HepG2 (cell line): Measurements from ENCODE around the gene AKR1E2. TPM values are rescaled to one million over a fixed set of nuclear protein-coding genes. Genes with fewer than 3 reads are reported as not detected.

ENCODE experiments used
- ATAC-seq: fragments of 200-7000 bp; cut with Tn5 transposase; 3 replicates; pipeline ENCODE4 v1.9.1; 2020; ENCODE audit warnings: mild to moderate bottlenecking, moderate library complexity
- BruUV-seq: library from RNA; stranded (reverse); fragments of 400-500 nt; replicated peaks from 2 replicates; lab custom pipeline; 2021; lab: Mats Ljungman, UMichigan
- CTCF ChIA-PET: fragments of 300-600 bp; formaldehyde crosslinking; extraction: SDS; loops from one replicate; lab custom pipeline; 2021; ENCODE audit warnings: low total read pairs, inconsistent platforms, low intra/inter-chr PET ratio; lab: Yijun Ruan, JAX
- POLR2A ChIA-PET: fragments of 350-600 bp; sonication (Branson Sonifier 250); formaldehyde crosslinking; loops from one replicate; lab custom pipeline; 2020; ENCODE audit warnings: antibody characterized with exemption, inconsistent platforms; lab: Yijun Ruan, JAX
- DNase-seq: peaks from one replicate; pipeline ENCODE4 v3.0.0-alpha.2; 2015; ENCODE audit warnings: low spot score
- FAIRE-seq: peaks from 3 replicates; lab custom pipeline; 2011; peaks lifted over from hg19 to GRCh38; lab: Jason Lieb, UNC
- H2AFZ ChIP-seq: one replicate; pipeline ENCODE4 v1.6.1; 2011; ENCODE audit warnings: low read length, inconsistent platforms
- H3K27ac ChIP-seq: fragments of 300-600 bp; 3 replicates; pipeline ENCODE4 v1.8.0; 2011; ENCODE audit warnings: mixed run types, mild to moderate bottlenecking, mixed read lengths, low read length, inconsistent platforms; ENCODE audit not compliant: insufficient read depth; ENCODE audit errors: extremely low read length
- H3K27me3 ChIP-seq, 2 experiments: fragments of 200-600 bp in 1 of 2; 2 replicates in 1 of 2; 3 replicates in 1 of 2; pipeline versions ENCODE4 v1.6.0 to v1.8.0; 2011; ENCODE audit warnings: low read length in 2 of 2, mild to moderate bottlenecking in 2 of 2, moderate library complexity in 2 of 2, inconsistent platforms in 1 of 2; ENCODE audit not compliant: insufficient read depth in 2 of 2, control insufficient read depth in 1 of 2
- H3K36me3 ChIP-seq, 2 experiments: fragments of 200-600 bp in 1 of 2; replicated peaks in 1 of 2; 2 replicates in 1 of 2; 3 replicates in 1 of 2; pipeline versions ENCODE4 v1.5.1 to v1.8.0; 2011; ENCODE audit warnings: low read length in 2 of 2, inconsistent platforms in 1 of 2; ENCODE audit not compliant: insufficient read depth in 2 of 2, control insufficient read depth in 1 of 2
- H3K4me1 ChIP-seq: 2 replicates; pipeline ENCODE4 v1.5.1; 2012; ENCODE audit warnings: low read length, inconsistent platforms; ENCODE audit not compliant: insufficient read depth
- H3K4me2 ChIP-seq: 2 replicates; pipeline ENCODE4 v1.6.0; 2011; ENCODE audit warnings: low read depth, low read length, inconsistent platforms
- H3K4me3 ChIP-seq, 3 experiments: fragments of 200-600 bp in 1 of 3; sonication (generic), shearing (Covaris generic) in 1 of 3; replicated peaks in 1 of 3; 2 replicates each; pipeline ENCODE4 v1.5.1; 2011 to 2016; ENCODE audit warnings: low read length in 3 of 3, inconsistent platforms in 2 of 3, low read depth in 2 of 3, mild to moderate bottlenecking in 2 of 3, control low read depth in 1 of 3, mixed read lengths in 1 of 3; ENCODE audit not compliant: insufficient read depth in 1 of 3
- H3K79me2 ChIP-seq: one replicate; pipeline ENCODE4 v1.6.1; 2011; ENCODE audit warnings: low read length, inconsistent platforms; ENCODE audit not compliant: insufficient read depth
- H3K9ac ChIP-seq: 2 replicates; pipeline ENCODE4 v1.6.0; 2011; ENCODE audit warnings: mild to moderate bottlenecking, low read depth, low read length, inconsistent platforms; ENCODE audit not compliant: insufficient read depth
- H3K9me3 ChIP-seq: 2 replicates; pipeline ENCODE4 v1.5.1; 2012; ENCODE audit warnings: mild to moderate bottlenecking, low read length
- H4K20me1 ChIP-seq: 2 replicates; pipeline ENCODE4 v1.6.0; 2011; ENCODE audit warnings: inconsistent platforms, mild to moderate bottlenecking, low read length, moderate library complexity; ENCODE audit not compliant: insufficient read depth
- ATAD3A ChIP-seq: sonication (generic); formaldehyde crosslinking; IDR thresholded peaks from 2 replicates; pipeline ENCODE4 v1.4.0; 2020; ENCODE audit warnings: missing genetic modification reagents
- FOXK2 ChIP-seq: fragments of 450-650 bp; IDR thresholded peaks from 2 replicates; pipeline ENCODE4 v1.6.1; 2016
- FOXM1 ChIP-seq: sonication (generic); formaldehyde crosslinking; IDR thresholded peaks from 2 replicates; pipeline ENCODE4 v1.5.0; 2020; ENCODE audit warnings: missing genetic modification reagents
- MXI1 ChIP-seq: IDR thresholded peaks from 3 replicates; pipeline ENCODE4 v1.6.1; 2012; ENCODE audit warnings: low read depth, low read length, inconsistent platforms, borderline replicate concordance
- MYC ChIP-seq: sonication (generic); formaldehyde crosslinking; IDR thresholded peaks from 2 replicates; pipeline ENCODE4 v1.9.0; 2021; ENCODE audit warnings: missing genetic modification reagents, borderline replicate concordance
- POLR2AphosphoS2 ChIP-seq: IDR thresholded peaks from 2 replicates; pipeline ENCODE4 v1.6.1; 2011; ENCODE audit warnings: low read depth, low read length, improper control_type of control experiment
- TRIM22 ChIP-seq: fragments of 450-650 bp; IDR thresholded peaks from 2 replicates; pipeline ENCODE4 v1.6.1; 2017
- ZNF607 ChIP-seq: sonication (generic); formaldehyde crosslinking; IDR thresholded peaks from 2 replicates; pipeline ENCODE4 v1.5.1; 2020; ENCODE audit warnings: missing genetic modification reagents, mild to moderate bottlenecking, borderline replicate concordance
- ZNF629 ChIP-seq: sonication (generic); formaldehyde crosslinking; conservative IDR thresholded peaks from 2 replicates; pipeline ENCODE4 v1.5.0; 2020; ENCODE audit warnings: missing genetic modification reagents
- ZNF704 ChIP-seq: sonication (generic); formaldehyde crosslinking; IDR thresholded peaks from 2 replicates; pipeline ENCODE4 v1.8.1; 2023; ENCODE audit warnings: mild to moderate bottlenecking, inconsistent platforms, moderate library complexity, missing genetic modification reagents, borderline replicate concordance
- ZNF710 ChIP-seq: sonication (generic); formaldehyde crosslinking; IDR thresholded peaks from 2 replicates; pipeline ENCODE4 v1.5.0; 2020; ENCODE audit warnings: mild to moderate bottlenecking, missing genetic modification reagents, borderline replicate concordance
- WGBS: methylation state at CpG from one replicate; pipeline ENCODE4 v1.1.6; 2017; ENCODE audit warnings: low lambda C conversion rate; 5-methylcytosine and 5-hydroxymethylcytosine counted together
- in situ Hi-C: cut with HindIII; loops from 2 replicates; pipeline ENCODE4 v1.10.0; 2017; ENCODE audit warnings: low pct_unique_long_range_greater_than_20kb; ENCODE audit not compliant: extremely low pct_ligation_motif_present
- intact Hi-C: fragments of 100-400 bp; cut with micrococcal nuclease; formaldehyde crosslinking; loops from one replicate; pipeline ENCODE4 v1.10.0; 2022; ENCODE audit not compliant: unreplicated experiment
- polyA plus RNA-seq, 8 experiments: library from polyadenylated mRNA; depleted of rRNA in 3 of 8; stranded (reverse) in 7 of 8; unstranded in 1 of 8; fragments of >200 nt; fragmentation: Illumina TruSeq in 4 of 8; extraction: Trizol in 4 of 8; gene quantifications; 2 replicates each; pipeline versions ENCODE4 v1.2.1 to v1.2.3, GENCODE V29; 2011 to 2016; ENCODE audit warnings: low read depth in 4 of 8, missing spikeins in 1 of 8, mixed read lengths in 1 of 8; ENCODE audit not compliant: insufficient read depth in 1 of 8
- total RNA-seq, 5 experiments: library from RNA; depleted of rRNA; stranded (reverse); fragments of >200 nt; fragmentation: Illumina TruSeq; extraction: Trizol; gene quantifications; 2 replicates each; pipeline ENCODE4 v1.2.3, GENCODE V29; 2016; ENCODE audit warnings: low read depth in 1 of 5

AKR1E2 gene
- total and polyA plus RNA-seq, 2 of the 13 experiments (the other 11 are each of a cell fraction or from before 2014, with no cell fraction given): not detected

- DNase-seq (no peak), ATAC-seq (no peak), FAIRE-seq (no peak)
- no peak overlapping the region for H3K4me3 ChIP-seq
- no peaks in the 10 kb centered on the region for H3K36me3 ChIP-seq
- no peaks in the 10 kb centered on the region for H4K20me1 ChIP-seq
- ChIA-PET CTCF (no interaction called here), POLR2A (no interaction called here)
- in situ Hi-C loops (no loop called here), intact Hi-C loops (no loop called here)
- no peak overlapping the region for H3K9ac ChIP-seq
- no TSS peak for BruUV-seq
- TF ChIP-seq TRIM22 (no peak), ZNF607 (CRISPR knock-in tag) (no peak), MXI1 (no peak), FOXK2 (no peak), POLR2AphosphoS2 (no peak), ATAD3A (CRISPR knock-in tag) (no peak), ZNF629 (CRISPR knock-in tag) (no peak), MYC (no peak), ZNF710 (CRISPR knock-in tag) (no peak), FOXM1 (no peak), ZNF704 (CRISPR knock-in tag) (no peak)
- no peak overlapping the region for H2AFZ ChIP-seq
- H3K27ac ChIP-seq: no peak overlapping the region
- H3K79me2 ChIP-seq: no peaks in the 10 kb centered on the region
- no peaks in the 10 kb centered on the region for H3K9me3 ChIP-seq
- peaks cover 0 to 5% of the 10 kb centered on the region in 2 experiments; a peak in 2 of 5 replicates for H3K27me3 ChIP-seq
- 39% methylated on average over 2 of the region's 2 CpGs for WGBS
- no peaks in the 10 kb centered on the region for H3K4me1 ChIP-seq
- H3K4me2 ChIP-seq: no peak overlapping the region
These were observed 45.9 kb upstream of the AKR1E2 start for GRCh38 chr10:4780091-4780490.
